HFFc6 (cell line): ENCODE data around the gene RUSC2. TPM values are rescaled to one million over a fixed set of nuclear protein-coding genes. Genes with fewer than 3 reads are reported as not detected.
A peak's percentile ranks its signal among the peaks of the same experiment; 100 is the strongest.

Experiments used
- DNase-seq: peaks from one replicate; pipeline ENCODE4 v3.0.0-alpha.2; 2018
- H3K27ac Mint-ChIP-seq: 2 replicates; pipeline ENCODE4 v1.8.0; 2020; ENCODE audit warnings: mild to moderate bottlenecking, mixed read lengths
- H3K27me3 Mint-ChIP-seq: 2 replicates; pipeline ENCODE4 v1.8.0; 2021; ENCODE audit warnings: mild to moderate bottlenecking, moderate library complexity, mixed read lengths; ENCODE audit not compliant: insufficient read depth
- H3K36me3 Mint-ChIP-seq: 2 replicates; pipeline ENCODE4 v1.8.0; 2021; ENCODE audit warnings: low read depth, mixed read lengths
- H3K4me1 Mint-ChIP-seq: 2 replicates; pipeline ENCODE4 v1.8.0; 2020; ENCODE audit warnings: low read depth, mixed read lengths
- H3K4me3 Mint-ChIP-seq: 2 replicates; pipeline ENCODE4 v1.8.0; 2020; ENCODE audit warnings: mild to moderate bottlenecking, moderate library complexity, mixed read lengths
- H3K9me3 Mint-ChIP-seq: 2 replicates; pipeline ENCODE4 v1.8.0; 2020; ENCODE audit warnings: mild to moderate bottlenecking, mixed read lengths
- CTCF ChIP-seq: fragments of 200-600 bp; sonication (generic); IDR thresholded peaks from 2 replicates; pipeline ENCODE4 v1.5.0; 2021; ENCODE audit warnings: antibody characterized with exemption, mild to moderate bottlenecking
- total RNA-seq, 6 experiments: library from RNA; stranded (reverse); fragmentation: NEBNext Ultra II Directional; extraction: Animal tissue kit (Norgen Biotek cat#: 25700); gene quantifications; 2 replicates in 1 of 6; 3 replicates in 5 of 6; pipeline ENCODE4 v1.2.3, GENCODE V29; 2021

The RUSC2 gene
- total RNA-seq, 6 experiments from 2014 or later: 54.0 to 70.7 (median 59.9) TPM

GRCh38 chr9:35515766-35516165, 25.9 kb downstream of the RUSC2 start:
- DNase-seq: no peak
- no peaks in the 10 kb centered on the region for H3K9me3 Mint-ChIP-seq
- no peak for TF ChIP-seq CTCF
- H3K36me3 Mint-ChIP-seq: peaks cover 19% of the 10 kb centered on the region
- H3K4me3 Mint-ChIP-seq: peak overlapping the region; percentile 58
- peaks cover 97% of the 10 kb centered on the region for H3K4me1 Mint-ChIP-seq
- H3K27me3 Mint-ChIP-seq: peaks cover 3% of the 10 kb centered on the region; the same call in 1 of the 2 replicates
- H3K27ac Mint-ChIP-seq: peak overlapping the region; percentile 92

- Mint-ChIP-seq H3K27me3 (no peaks in the 10 kb centered on the region), H3K4me1 (peaks cover 97% of the 10 kb centered on the region), H3K4me3 (peak overlapping the region; percentile 49), H3K27ac (peak overlapping the region; percentile 92), H3K36me3 (peaks cover 21% of the 10 kb centered on the region), H3K9me3 (no peaks in the 10 kb centered on the region)
- DNase-seq: peak; percentile 72
- TF ChIP-seq CTCF: no peak
These were observed 26.6 kb downstream of the RUSC2 start for GRCh38 chr9:35516479-35516878.

DNA sequence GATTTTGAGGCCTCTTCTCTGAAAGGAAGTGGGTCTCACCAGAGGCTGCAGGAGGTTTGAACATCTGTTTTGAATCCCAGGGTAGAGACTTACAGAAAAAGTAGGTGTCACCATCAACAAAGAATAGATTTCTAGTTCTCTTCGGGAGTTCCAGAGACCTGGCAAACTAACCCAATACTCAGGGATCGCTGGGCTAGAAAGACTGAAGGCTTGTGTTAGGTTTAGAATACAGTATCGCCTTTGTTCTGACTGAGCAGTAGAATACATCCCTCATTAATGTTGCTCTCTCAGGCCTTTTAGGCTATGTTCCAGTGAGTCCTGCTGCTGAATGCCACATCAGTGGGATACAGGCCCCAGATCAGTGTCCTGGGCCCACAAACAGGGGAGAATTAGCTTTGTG, 27.2 kb downstream of the RUSC2 start:
- no peak for DNase-seq
- H3K36me3 Mint-ChIP-seq: peaks cover 21% of the 10 kb centered on the region
- H3K27ac Mint-ChIP-seq: peak overlapping the region; percentile 92
- no peak for TF ChIP-seq CTCF
- H3K27me3 Mint-ChIP-seq: no peaks in the 10 kb centered on the region
- H3K9me3 Mint-ChIP-seq: no peaks in the 10 kb centered on the region
- peak overlapping the region; percentile 66; the same call in 1 of the 2 replicates for H3K4me3 Mint-ChIP-seq
- H3K4me1 Mint-ChIP-seq: peaks cover 97% of the 10 kb centered on the region

- Mint-ChIP-seq H3K27me3 (no peaks in the 10 kb centered on the region), H3K4me1 (peaks cover 97% of the 10 kb centered on the region), H3K4me3 (peak overlapping the region; percentile 66), H3K36me3 (peaks cover 19% of the 10 kb centered on the region), H3K27ac (peak overlapping the region; percentile 92), H3K9me3 (no peaks in the 10 kb centered on the region)
- DNase-seq: no peak
- TF ChIP-seq CTCF: no peak
These were observed 27.8 kb downstream of the RUSC2 start for GRCh38 chr9:35517552-35518224.

DNA sequence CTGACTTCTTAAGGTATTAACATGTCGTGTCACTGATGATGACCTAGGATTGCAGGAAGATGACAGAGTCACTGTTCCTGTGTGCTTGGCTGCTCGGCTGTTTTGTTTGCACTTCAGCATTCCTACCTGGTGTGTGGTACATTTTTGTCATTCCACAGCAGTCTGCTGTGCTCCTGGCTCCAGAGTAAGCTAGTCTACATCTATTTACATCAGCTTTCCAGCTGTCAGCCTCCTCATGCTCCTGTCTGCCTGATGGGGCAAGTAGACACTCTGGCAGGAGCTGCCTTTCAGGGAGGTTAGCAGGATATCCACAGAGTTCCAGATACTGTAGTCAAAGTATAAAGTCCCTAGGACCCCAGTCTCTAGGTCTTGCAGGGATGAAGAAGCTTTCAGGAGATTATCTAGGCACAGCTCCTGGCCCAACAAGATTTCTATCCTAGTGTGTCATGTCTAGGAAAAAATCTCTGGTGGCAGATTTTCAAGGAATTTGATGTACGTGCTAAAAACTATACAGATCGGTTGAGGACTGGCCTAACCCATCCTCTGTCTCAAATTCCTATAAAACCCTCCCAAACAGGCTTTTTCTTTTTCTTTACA, 28.4 kb downstream of the RUSC2 start:
- H3K27me3 Mint-ChIP-seq: no peaks in the 10 kb centered on the region
- peak; percentile 90 for DNase-seq
- peaks cover 13% of the 10 kb centered on the region for H3K36me3 Mint-ChIP-seq
- no peak for TF ChIP-seq CTCF
- H3K9me3 Mint-ChIP-seq: no peaks in the 10 kb centered on the region
- H3K4me3 Mint-ChIP-seq: peak overlapping the region; percentile 66
- H3K27ac Mint-ChIP-seq: peak overlapping the region; percentile 92
- H3K4me1 Mint-ChIP-seq: peaks cover 93% of the 10 kb centered on the region
